ENCODE data around the gene TUT1.
"Not testable (repeated sequence)": the region's sequence is repeated elsewhere in the genome, so short reads cannot be mapped to it uniquely, and the experiment has no call there.

Gene TUT1

GRCh38 chr11:62603776-62604299 lies 12.5 kb upstream of the TUT1 start:
- no peak for DNase-seq

DNA sequence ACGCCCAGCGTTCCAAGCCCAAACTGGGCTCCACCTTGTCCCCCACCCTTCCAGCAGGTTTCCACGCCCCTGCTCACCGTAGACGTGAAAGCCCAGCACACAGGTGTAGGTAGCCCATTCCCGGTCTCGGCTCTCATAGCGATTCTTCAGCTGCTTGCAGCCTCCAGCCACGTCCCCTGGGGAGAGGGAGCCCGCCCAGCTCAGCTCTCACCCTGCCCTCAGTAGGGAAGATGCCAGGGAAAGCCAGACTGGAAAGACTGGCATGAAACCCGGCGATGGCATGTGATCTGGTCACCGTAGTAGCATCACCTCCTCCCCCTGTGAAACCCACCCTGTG lies 11.7 kb upstream of the TUT1 start:
- DNase-seq, result no peak

- peak; percentile 65 for DNase-seq
Observed at GRCh38 chr11:62602141-62603071, 11.1 kb upstream of the TUT1 start.

GRCh38 chr11:62601372-62602140 lies 10.2 kb upstream of the TUT1 start, which contains the start of gene MTA2:
Gene MTA2, minus strand, starts transcription at chr11:62601865. Its CDS starts 415 bp downstream, at chr11:62601450.
- peak; percentile 100 for DNase-seq

- DNase-seq, result peak; percentile 80
Observed at GRCh38 chr11:62601122-62601371, 9.7 kb upstream of the TUT1 start.

DNA sequence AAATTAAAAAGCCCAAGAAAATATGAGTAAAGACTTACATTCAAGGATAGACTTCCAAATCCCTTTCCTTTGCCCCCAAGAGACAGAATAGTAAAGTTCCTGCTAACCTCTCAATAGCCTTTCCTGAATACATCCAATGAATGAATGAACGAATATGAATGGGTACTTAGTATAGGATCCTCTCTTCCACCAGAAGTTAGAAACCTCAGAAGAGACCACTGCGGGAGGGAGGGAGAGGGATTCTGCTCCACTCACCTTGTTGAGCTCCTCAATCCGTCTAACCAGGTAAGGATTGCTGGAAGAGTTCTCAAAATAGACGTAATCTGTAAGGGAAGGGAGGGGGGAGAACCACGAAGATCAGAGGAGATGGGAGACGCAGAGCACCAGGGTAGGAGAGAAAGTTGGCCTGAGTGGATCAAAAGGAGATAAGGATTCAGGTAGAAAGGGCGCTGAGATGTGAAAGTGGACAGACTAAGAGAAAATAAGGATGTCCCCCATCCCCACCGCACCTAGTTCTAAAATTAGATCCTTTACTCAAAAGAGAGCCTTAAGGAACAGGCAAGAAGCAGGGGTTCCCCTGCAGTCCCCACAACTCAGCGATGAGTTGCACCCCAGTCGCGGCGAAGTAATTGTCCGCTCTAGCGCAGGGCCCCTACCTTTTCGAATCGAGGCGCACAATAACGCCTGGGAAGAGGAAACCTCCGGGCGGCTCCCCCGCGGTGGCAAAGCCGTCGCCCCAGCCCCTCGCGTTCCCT lies 9.2 kb upstream of the TUT1 start:
- no peak for DNase-seq

- no peak for DNase-seq
Observed at GRCh38 chr11:62599901-62600300, 8.6 kb upstream of the TUT1 start.

DNA sequence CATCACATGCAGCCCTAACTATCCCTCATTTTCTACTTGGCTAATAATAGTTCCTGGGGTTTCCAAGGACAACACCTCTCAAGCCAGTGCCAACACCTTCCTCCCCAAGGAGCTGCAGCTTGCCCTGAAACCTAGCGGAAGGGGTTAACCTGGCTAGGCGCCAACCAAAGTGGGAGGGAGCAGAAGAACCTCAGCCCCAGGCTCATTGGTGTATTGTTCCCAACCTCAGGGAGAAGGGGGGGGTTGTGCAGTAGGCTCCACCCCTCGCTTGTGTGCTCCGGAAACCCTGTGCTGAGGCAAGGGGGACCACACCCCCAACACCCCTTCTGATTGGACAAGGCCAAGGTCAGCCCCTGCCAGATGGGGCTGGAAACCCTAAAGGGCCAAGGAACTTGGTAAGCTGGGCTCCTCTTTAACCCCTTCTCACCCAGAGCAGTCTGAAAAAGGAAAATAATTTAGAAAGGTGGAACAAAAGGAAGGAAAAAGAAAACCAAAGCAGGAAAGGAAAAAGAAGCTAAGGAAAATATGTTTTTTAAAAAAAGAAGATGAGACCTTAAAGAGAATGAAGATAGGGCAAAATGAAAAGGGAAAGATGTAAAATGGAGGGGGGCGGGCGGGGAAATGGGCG lies 7.9 kb upstream of the TUT1 start:
- DNase-seq, result peak; percentile 96

- DNase-seq, result no peak
Observed at GRCh38 chr11:62595124-62595523, 3.8 kb upstream of the TUT1 start.

DNA sequence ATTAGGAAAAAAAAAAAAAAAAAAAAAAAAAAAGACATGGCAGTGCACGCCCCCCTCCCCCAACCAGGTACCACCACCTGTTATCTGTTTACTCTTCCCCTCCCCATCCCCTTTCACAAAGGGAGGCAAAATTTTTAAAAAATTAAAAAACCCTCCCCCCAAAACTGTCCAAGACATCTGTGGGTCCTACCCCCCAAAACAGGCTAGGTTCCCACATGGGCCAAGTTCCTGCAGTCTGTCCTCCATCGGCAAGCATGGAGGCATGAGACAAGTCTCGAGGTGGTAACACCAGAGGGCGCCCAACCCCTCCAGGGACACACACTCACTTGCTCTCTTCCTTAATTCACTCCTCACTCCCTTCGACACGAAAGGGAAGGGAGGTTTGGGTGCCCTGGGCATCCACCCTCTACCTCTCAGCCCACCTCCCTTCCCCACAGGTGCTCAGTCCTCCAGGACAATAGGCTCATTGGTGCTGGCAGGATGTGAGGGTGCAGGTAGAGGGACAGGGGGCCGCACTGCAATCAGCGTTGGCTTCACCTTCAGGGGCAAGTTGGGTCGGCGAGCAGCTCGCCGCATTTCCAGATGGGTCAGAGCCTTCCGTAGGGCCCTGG lies 2.2 kb upstream of the TUT1 start:
- DNase-seq, result peak; percentile 85

DNA sequence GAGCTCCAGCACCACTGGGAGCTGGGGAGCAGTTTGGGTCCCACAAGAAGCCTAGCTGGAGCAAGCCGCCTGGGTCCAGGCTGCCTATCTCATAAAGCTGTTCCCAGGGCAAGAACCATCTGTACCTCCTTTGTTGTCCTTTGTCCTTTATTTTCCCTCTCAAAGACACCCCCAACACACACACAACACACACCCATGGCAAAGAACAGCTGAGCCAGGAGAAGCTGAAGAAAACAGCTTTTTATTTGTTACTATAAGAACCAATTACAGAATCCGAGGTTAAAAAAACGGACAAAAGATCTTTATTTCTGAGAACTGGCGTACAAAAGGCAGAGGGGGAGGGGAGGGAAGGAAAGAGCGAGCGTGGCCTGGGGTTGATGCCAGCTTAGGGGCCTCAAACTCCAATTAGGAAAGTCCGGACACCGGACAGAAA lies 1.7 kb upstream of the TUT1 start:
- no peak for DNase-seq

- DNase-seq, result no peak
Observed at GRCh38 chr11:62592146-62592815, 958 bp upstream of the TUT1 start.

DNA sequence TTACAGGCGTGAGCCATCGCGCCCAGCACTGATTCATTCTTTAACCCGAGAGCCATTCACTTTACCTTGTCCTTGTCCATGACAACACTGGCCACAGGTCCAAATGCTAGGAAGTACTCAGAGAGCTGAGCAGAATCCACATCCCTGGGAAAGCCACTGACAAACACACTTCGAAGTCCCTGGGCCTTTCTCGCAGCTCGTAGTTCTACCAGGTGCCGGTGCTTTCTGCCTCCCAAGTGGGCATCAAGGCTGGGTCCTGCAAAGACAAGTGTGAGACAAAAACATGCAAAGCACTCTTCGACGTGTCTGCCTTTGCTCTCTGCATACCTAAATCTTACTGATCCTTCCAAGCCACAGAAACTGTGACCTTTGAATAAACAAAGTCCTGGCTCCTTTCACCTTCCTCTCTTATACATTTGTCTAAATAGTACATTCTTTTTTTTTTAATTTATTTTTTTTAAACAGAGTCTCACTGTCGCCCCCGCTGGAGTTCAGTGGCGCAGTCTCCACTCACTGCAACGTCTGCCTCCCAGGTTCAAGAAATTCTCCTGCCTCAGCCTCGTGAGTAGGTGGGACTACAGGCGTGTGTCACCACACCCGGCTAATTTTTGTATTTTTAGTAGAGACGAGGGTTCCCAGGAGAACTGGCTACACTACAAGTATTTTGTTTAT lies 2.2 kb downstream of the TUT1 start:
- DNase-seq, result no peak

DNA sequence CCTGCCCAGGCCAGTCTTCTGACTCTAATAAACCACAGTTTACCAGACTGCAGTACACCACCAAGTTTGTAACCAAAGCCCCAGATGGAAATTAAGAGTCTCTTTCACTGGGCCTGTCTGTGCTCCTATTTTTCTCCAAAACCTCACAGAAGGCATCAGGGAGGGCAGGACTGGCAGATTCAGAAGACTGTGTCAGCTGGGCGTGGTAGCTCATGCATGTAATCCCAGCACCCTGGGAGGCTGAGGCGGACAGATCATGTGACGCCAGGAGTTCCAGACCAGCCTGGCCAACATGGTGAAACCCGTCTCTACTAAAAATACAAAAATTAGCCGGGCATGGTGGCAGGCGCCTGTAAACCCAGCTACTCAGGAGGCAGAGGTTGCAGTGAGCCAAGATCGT lies 6.0 kb downstream of the TUT1 start:
- not testable (repeated sequence) for DNase-seq

DNA sequence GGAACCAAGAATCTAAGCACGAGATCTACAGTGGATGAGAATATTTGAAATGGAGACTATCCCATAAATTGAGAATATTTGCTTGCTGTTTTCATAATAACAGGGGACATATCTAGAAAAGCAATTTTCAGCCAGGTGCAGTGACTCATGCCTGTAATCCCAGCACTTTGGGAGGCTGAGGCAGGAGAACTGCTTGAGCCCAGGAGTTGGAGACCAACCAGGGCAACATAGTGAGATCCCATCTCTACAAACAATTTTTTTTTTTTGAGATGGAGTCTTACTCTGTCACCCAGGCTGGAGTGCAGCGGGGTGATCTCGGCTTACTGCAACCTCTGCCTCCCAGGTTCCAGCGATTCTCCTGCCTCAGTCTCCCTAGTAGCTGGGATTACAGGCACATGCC lies 9.6 kb downstream of the TUT1 start:
- DNase-seq, result not testable (repeated sequence)

DNA sequence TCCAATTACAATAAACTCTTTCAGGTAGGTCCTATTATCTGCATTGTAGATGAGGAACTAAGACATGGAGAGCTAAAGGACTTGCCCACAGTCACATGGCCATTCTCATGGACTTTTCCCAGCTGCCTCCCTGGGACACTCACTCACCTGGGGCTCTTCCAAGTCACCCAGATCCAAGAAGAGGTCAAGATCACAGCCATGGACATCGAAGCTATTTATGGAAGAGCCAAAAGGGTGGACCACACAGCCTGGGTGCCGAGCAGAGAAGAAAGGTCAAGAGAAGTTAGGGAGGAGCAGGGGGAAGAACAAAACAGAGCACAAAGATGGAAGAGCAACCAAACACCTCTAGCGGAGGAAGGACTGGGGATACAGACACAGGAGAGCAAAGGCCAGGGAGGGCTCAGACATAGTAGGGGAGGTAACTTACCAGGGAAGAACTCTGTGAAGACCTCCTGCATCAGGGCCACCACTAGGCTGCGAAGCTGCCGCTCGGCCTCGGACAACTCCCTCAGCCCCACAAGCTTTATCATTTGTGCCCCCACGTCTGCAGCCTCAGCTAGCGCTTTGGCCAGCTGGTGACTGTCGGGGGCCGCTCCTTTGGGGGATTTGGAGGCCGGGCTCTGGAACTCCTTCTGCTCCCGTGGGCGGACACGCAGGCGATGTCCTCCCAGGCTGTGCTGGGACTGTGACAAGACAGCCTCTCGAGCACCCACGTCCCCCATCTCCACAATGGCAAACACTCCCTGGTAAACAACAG lies 10.2 kb downstream of the TUT1 start:
- DNase-seq, result no peak

GRCh38 chr11:62579252-62579651 lies 12.1 kb downstream of the TUT1 start:
- no peak for DNase-seq

- DNase-seq, result no peak
Observed at GRCh38 chr11:62578541-62578940, 12.8 kb downstream of the TUT1 start.

GRCh38 chr11:62577046-62577714 lies 14.1 kb downstream of the TUT1 start:
- DNase-seq, result no peak

- DNase-seq, result no peak
Observed at GRCh38 chr11:62575837-62576236, 15.5 kb downstream of the TUT1 start.
